GM12878 (cell line): ENCODE results near the gene HEMK1. TPM values are rescaled to one million over a fixed set of nuclear protein-coding genes. Genes with fewer than 3 reads are reported as not detected.

ENCODE experiments used
- CREB1 ChIP-seq: IDR thresholded peaks from 2 replicates; pipeline ENCODE4 v1.6.1; 2012; ENCODE audit warnings: low read depth, mild to moderate bottlenecking, inconsistent platforms
- ESRRA ChIP-seq: IDR thresholded peaks from 2 replicates; pipeline ENCODE4 v1.6.1; 2012; ENCODE audit warnings: mild to moderate bottlenecking, low read length, improper control_type of control experiment
- IKZF2 ChIP-seq, 2 experiments: fragments of 450-650 bp; IDR thresholded peaks; 2 replicates each; pipeline ENCODE4 v1.6.1; 2017; ENCODE audit warnings: mild to moderate bottlenecking in 2 of 2, moderate library complexity in 2 of 2
- IRF3 ChIP-seq: fragments of 450-650 bp; IDR thresholded peaks from 2 replicates; pipeline ENCODE4 v1.6.1; 2014; ENCODE audit warnings: mild to moderate bottlenecking
- RB1 ChIP-seq: fragments of 450-650 bp; formaldehyde crosslinking; IDR thresholded peaks from 2 replicates; pipeline ENCODE4 v1.6.1; 2017; ENCODE audit warnings: mild to moderate bottlenecking, borderline replicate concordance
- SKIL ChIP-seq: fragments of 450-650 bp; IDR thresholded peaks from 2 replicates; pipeline ENCODE4 v1.6.1; 2017; ENCODE audit warnings: mild to moderate bottlenecking, low read depth, inconsistent platforms; ENCODE audit not compliant: poor library complexity, severe bottlenecking
- SMC3 ChIP-seq: IDR thresholded peaks from 2 replicates; pipeline ENCODE4 v1.6.1; 2011; ENCODE audit warnings: low read length, improper control_type of control experiment, borderline replicate concordance
- STAT3 ChIP-seq: IDR thresholded peaks from 2 replicates; pipeline ENCODE4 v1.6.1; 2011; ENCODE audit warnings: low read depth, low read length, improper control_type of control experiment
- TCF12 ChIP-seq: IDR thresholded peaks from 2 replicates; pipeline ENCODE4 v1.6.1; 2011; ENCODE audit warnings: low read depth, mild to moderate bottlenecking, low read length
- YBX1 ChIP-seq: fragments of 450-650 bp; IDR thresholded peaks from 2 replicates; pipeline ENCODE4 v1.6.1; 2016; ENCODE audit warnings: antibody characterized with exemption
- ZBED1 ChIP-seq: IDR thresholded peaks from 2 replicates; pipeline ENCODE4 v1.6.1; 2016; ENCODE audit warnings: borderline replicate concordance
- ZBTB33 ChIP-seq: fragments of 450-650 bp; IDR thresholded peaks from 2 replicates; pipeline ENCODE4 v1.6.1; 2017; ENCODE audit warnings: mild to moderate bottlenecking
- ZNF24 ChIP-seq: fragments of 450-650 bp; IDR thresholded peaks from 2 replicates; pipeline ENCODE4 v1.6.1; 2017; ENCODE audit warnings: antibody characterized with exemption, mild to moderate bottlenecking
- polyA plus RNA-seq, 11 experiments: library from polyadenylated mRNA; depleted of rRNA in 4 of 11; unstranded in 6 of 11; stranded (reverse) in 5 of 11; fragments of >200 nt; fragmentation: Nextera tagmentation in 4 of 11; fragmentation: Illumina TruSeq in 1 of 11; extraction: Ambion mirVana in 4 of 11; extraction: Trizol in 1 of 11; gene quantifications; 1 replicate in 1 of 11; 2 replicates in 10 of 11; pipeline versions ENCODE4 v1.2.1 to v1.2.3, GENCODE V29; 2011 to 2016; ENCODE audit warnings: inconsistent platforms in 2 of 11, missing spikeins in 2 of 11, low read depth in 1 of 11
- total RNA-seq, 4 experiments: library from RNA; depleted of rRNA in 3 of 4; stranded (reverse); fragments of >200 nt in 3 of 4; fragmentation: Illumina TruSeq in 1 of 4; extraction: Trizol in 1 of 4; gene quantifications; 2 replicates each; pipeline versions ENCODE4 v1.2.1 to v1.2.3, GENCODE V29; 2013 to 2021
- TF ChIP-seq, protein P1 (sequence below): fragments of 450-650 bp; IDR thresholded peaks from 2 replicates; pipeline ENCODE4 v1.6.1; 2016; ENCODE audit warnings: mild to moderate bottlenecking

The HEMK1 gene
- total and polyA plus RNA-seq, 10 of the 15 experiments (the other 5 are each of a cell fraction or from before 2014, with no cell fraction given), result 2.8 to 19.0 (median 12.0) TPM

DNA sequence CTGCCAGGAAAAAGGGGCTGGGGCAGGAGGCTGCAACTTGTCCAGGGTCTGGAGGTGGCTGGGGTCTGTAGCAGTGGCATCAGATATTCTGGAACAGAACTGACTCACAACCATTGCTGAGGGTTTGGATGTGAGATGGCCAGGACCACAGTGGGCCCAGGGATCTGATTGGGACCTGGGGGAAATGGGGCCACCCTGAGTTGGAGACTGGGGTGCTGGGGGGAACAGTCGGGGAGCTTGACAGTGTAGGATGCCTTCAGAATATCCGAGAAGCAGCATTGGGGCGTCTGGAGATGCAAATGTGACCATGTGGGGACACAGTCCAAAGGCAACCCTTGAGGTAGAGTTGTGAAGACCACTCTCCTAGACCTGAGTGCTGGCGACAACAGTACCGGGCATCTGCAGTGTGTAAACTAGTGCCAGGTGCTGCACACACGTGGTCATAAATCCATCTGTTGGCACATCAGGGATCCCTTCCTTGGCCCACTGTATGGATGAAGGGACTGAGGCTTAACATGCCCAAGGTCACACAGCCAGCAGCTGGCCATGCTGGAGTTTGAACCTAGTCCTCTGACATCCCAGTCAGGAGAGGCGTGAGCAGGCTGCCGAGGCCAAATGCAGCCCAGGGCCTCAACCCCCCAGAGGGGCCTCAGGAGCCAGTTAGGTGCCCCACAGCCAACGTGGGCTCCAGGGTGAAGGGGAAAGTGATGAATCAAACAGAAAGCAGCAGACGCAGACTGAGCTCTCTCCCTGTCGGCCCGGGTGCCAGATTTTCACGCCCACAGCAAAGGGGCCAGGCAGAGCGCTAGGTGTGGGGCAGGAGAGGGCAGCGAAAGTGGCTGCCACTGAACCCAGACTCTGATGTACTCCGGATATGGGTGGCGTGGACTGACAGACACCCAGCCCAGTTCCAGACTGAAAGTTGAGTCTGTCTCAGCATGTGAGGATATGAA is 18.8 kb downstream of the HEMK1 start (continued):
- no peak for TF ChIP-seq YBX1
- no peak for TF ChIP-seq ZBTB33
- no peak for TF ChIP-seq ZNF24
- no peak for TF ChIP-seq STAT3
- no peak for TF ChIP-seq ZBED1
- no peak for TF ChIP-seq IRF3
- TF ChIP-seq RB1, result peak; percentile 28; the same call in 1 of the 2 replicates
- TF ChIP-seq TCF12, result 0 out of 2 replicates have a peak, but pooled peaks have one; percentile 13
- no peak; the same call in 1 of the 2 replicates for TF ChIP-seq CREB1
- peak; percentile 62 to 76; a peak in 3 of 4 replicates for TF ChIP-seq IKZF2 (IDR thresholded peaks at IDR 0.05)
- TF ChIP-seq ESRRA, result no peak
- TF ChIP-seq SMC3, result no peak
- peak; percentile 70 for TF ChIP-seq SKIL
- TF ChIP-seq, protein P1, sequence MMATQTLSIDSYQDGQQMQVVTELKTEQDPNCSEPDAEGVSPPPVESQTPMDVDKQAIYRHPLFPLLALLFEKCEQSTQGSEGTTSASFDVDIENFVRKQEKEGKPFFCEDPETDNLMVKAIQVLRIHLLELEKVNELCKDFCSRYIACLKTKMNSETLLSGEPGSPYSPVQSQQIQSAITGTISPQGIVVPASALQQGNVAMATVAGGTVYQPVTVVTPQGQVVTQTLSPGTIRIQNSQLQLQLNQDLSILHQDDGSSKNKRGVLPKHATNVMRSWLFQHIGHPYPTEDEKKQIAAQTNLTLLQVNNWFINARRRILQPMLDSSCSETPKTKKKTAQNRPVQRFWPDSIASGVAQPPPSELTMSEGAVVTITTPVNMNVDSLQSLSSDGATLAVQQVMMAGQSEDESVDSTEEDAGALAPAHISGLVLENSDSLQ, result 0 out of 2 replicates have a peak, but pooled peaks have one; percentile 19
